IMR-90 (cell line): ENCODE results near the gene CEP126. TPM values are rescaled to one million over a fixed set of nuclear protein-coding genes. Genes with fewer than 3 reads are reported as not detected.

Source experiments
- ATAC-seq: fragments of 200-7000 bp; cut with Tn5 transposase; 2 replicates; pipeline ENCODE4 v1.9.1; 2020; ENCODE audit warnings: low read depth, mild to moderate bottlenecking, moderate library complexity
- BruUV-seq: library from RNA; stranded (reverse); fragments of 400-500 nt; replicated peaks from 2 replicates; lab custom pipeline; 2021; lab: Mats Ljungman, UMichigan
- CTCF ChIA-PET: fragments of 300-600 bp; formaldehyde crosslinking; extraction: SDS; loops from one replicate; lab custom pipeline; 2021; ENCODE audit warnings: antibody characterized with exemption; lab: Yijun Ruan, JAX
- POLR2A ChIA-PET: fragments of 300-600 bp; sonication (Branson Sonifier 250); formaldehyde crosslinking; loops from one replicate; lab custom pipeline; 2022; ENCODE audit warnings: antibody characterized with exemption; ENCODE audit not compliant: unreplicated experiment; lab: Charles Lee
- DNase-seq: peaks from one replicate; pipeline ENCODE4 v3.0.0; 2013
- H2AFZ ChIP-seq: replicated peaks from 2 replicates; pipeline ENCODE3; 2013; ENCODE audit warnings: low read length, mild to moderate bottlenecking; ENCODE audit not compliant: poor library complexity
- H2AK5ac ChIP-seq: 2 replicates; pipeline ENCODE4 v1.6.1; 2013; ENCODE audit warnings: low read depth, low read length, inconsistent platforms
- H2AK9ac ChIP-seq: replicated peaks from 2 replicates; pipeline ENCODE3; 2013; ENCODE audit warnings: mild to moderate bottlenecking, low read depth, low read length, moderate library complexity; ENCODE audit not compliant: poor library complexity
- H2BK120ac ChIP-seq: 2 replicates; pipeline ENCODE4 v1.6.1; 2013; ENCODE audit warnings: low read depth, low read length, inconsistent platforms
- H2BK15ac ChIP-seq: 3 replicates; pipeline ENCODE4 v1.6.1; 2013; ENCODE audit warnings: low read depth, low read length, inconsistent platforms
- H2BK20ac ChIP-seq: 2 replicates; pipeline ENCODE4 v1.6.1; 2013; ENCODE audit warnings: low read depth, mild to moderate bottlenecking, inconsistent platforms, low read length, moderate library complexity
- H2BK5ac ChIP-seq: 2 replicates; pipeline ENCODE4 v1.6.1; 2013; ENCODE audit warnings: mild to moderate bottlenecking, low read depth, low read length, inconsistent platforms; ENCODE audit not compliant: poor library complexity, severe bottlenecking
- H3K14ac ChIP-seq: replicated peaks from 2 replicates; pipeline ENCODE4 v1.6.1; 2013; ENCODE audit warnings: low read depth, low read length, inconsistent platforms
- H3K18ac ChIP-seq: 2 replicates; pipeline ENCODE4 v1.6.1; 2013; ENCODE audit warnings: low read depth, low read length, control low read depth
- H3K23ac ChIP-seq: 2 replicates; pipeline ENCODE4 v1.6.1; 2013; ENCODE audit warnings: low read depth, low read length, inconsistent platforms
- H3K27ac ChIP-seq: 2 replicates; pipeline ENCODE4 v1.5.1; 2013; ENCODE audit warnings: mild to moderate bottlenecking, control low read depth, low read length; ENCODE audit not compliant: insufficient read depth
- H3K27me3 ChIP-seq: 2 replicates; pipeline ENCODE4 v1.6.1; 2013; ENCODE audit warnings: low read length; ENCODE audit not compliant: control insufficient read depth, insufficient read depth
- H3K36me3 ChIP-seq: 2 replicates; pipeline ENCODE4 v1.6.1; 2013; ENCODE audit warnings: low read length, mixed read lengths; ENCODE audit not compliant: control insufficient read depth, insufficient read depth
- H3K4ac ChIP-seq: 2 replicates; pipeline ENCODE4 v1.6.1; 2013; ENCODE audit warnings: low read depth, low read length, inconsistent platforms
- H3K4me1 ChIP-seq: 2 replicates; pipeline ENCODE4 v1.6.1; 2013; ENCODE audit warnings: low read length, mixed read lengths; ENCODE audit not compliant: control insufficient read depth, insufficient read depth
- H3K4me2 ChIP-seq: 2 replicates; pipeline ENCODE4 v1.6.1; 2013; ENCODE audit warnings: low read depth, mild to moderate bottlenecking, control low read depth, low read length, moderate library complexity
- H3K4me3 ChIP-seq: 2 replicates; pipeline ENCODE4 v1.5.1; 2013; ENCODE audit warnings: low read depth, mild to moderate bottlenecking, control low read depth, low read length, moderate library complexity; ENCODE audit not compliant: insufficient read depth
- H3K56ac ChIP-seq: 2 replicates; pipeline ENCODE4 v1.6.1; 2013; ENCODE audit warnings: low read length, inconsistent platforms; ENCODE audit not compliant: insufficient read depth; ENCODE audit errors: extremely low read depth
- H3K79me1 ChIP-seq, 2 experiments: 2 replicates each; pipeline ENCODE4 v1.6.1; 2013; ENCODE audit warnings: low read length in 2 of 2, inconsistent platforms in 1 of 2, low read depth in 1 of 2
- H3K9ac ChIP-seq: 2 replicates; pipeline ENCODE4 v1.6.1; 2013; ENCODE audit warnings: low read depth, low read length, control low read depth
- H3K9me1 ChIP-seq: 2 replicates; pipeline ENCODE4 v1.6.1; 2013; ENCODE audit warnings: low read length, inconsistent platforms; ENCODE audit not compliant: insufficient read depth
- H3K9me3 ChIP-seq: 2 replicates; pipeline ENCODE4 v1.6.1; 2013; ENCODE audit warnings: low read length; ENCODE audit not compliant: control insufficient read depth, insufficient read depth
- H4K20me1 ChIP-seq: 2 replicates; pipeline ENCODE4 v1.6.1; 2013; ENCODE audit warnings: low read length, inconsistent platforms; ENCODE audit not compliant: insufficient read depth
- H4K5ac ChIP-seq: 2 replicates; pipeline ENCODE4 v1.6.1; 2013; ENCODE audit warnings: mild to moderate bottlenecking, low read depth, low read length, control low read depth
- H4K8ac ChIP-seq, 2 experiments: 2 replicates each; pipeline ENCODE4 v1.6.1; 2013; ENCODE audit warnings: low read depth in 2 of 2, low read length in 2 of 2, control low read depth in 1 of 2, inconsistent platforms in 1 of 2
- H4K91ac ChIP-seq: 2 replicates; pipeline ENCODE4 v1.6.1; 2013; ENCODE audit warnings: low read depth, low read length, inconsistent platforms; ENCODE audit not compliant: insufficient read depth
- BHLHE40 ChIP-seq: fragments of 150-350 bp; IDR thresholded peaks from 2 replicates; pipeline ENCODE4 v1.6.1; 2016; ENCODE audit warnings: mild to moderate bottlenecking, low read depth, low read length
- RAD21 ChIP-seq: IDR thresholded peaks from 2 replicates; pipeline ENCODE4 v1.6.1; 2012; ENCODE audit warnings: low read length, improper control_type of control experiment
- SMC3 ChIP-seq: fragments of 150-350 bp; IDR thresholded peaks from 2 replicates; pipeline ENCODE4 v1.6.1; 2016; ENCODE audit warnings: low read depth, mild to moderate bottlenecking, antibody characterized with exemption, low read length, moderate library complexity
- WGBS, 2 experiments: methylation state at CpG; one replicate each; pipeline versions ENCODE4 v1.1.5 to v1.1.7; 2013; ENCODE audit warnings: missing lambda C conversion rate in 2 of 2; ENCODE audit not compliant: insufficient read length in 1 of 2; ENCODE audit errors: extremely low coverage in 2 of 2; 5-methylcytosine and 5-hydroxymethylcytosine counted together
- dilution Hi-C: fragments of 300-500 bp; cut with HindIII; formaldehyde crosslinking; loops from one replicate; pipeline ENCODE4 v1.14.3; 2018; ENCODE audit warnings: low sequenced_read_pairs; ENCODE audit not compliant: unreplicated experiment
- in situ Hi-C: fragments of 300-500 bp; cut with MboI; formaldehyde crosslinking; loops from 3 replicates; pipeline ENCODE4 v1.14.3; 2019; ENCODE audit warnings: low sequenced_read_pairs, inconsistent platforms, mixed read lengths
- intact Hi-C: fragments of 100-400 bp; cut with micrococcal nuclease; formaldehyde crosslinking; loops from 2 replicates; pipeline ENCODE4 v1.10.0; 2022
- polyA plus RNA-seq, 3 experiments: library from polyadenylated mRNA; depleted of rRNA; stranded (reverse); fragments of >200 nt; gene quantifications; 2 replicates each; pipeline ENCODE4 v1.2.3, GENCODE V29; 2012; ENCODE audit warnings: low replicate concordance in 1 of 3
- total RNA-seq: library from RNA; depleted of rRNA; stranded (reverse); fragments of >200 nt; gene quantifications from 2 replicates; pipeline ENCODE4 v1.2.3, GENCODE V29; 2012
- TF ChIP-seq, protein P1 (sequence below): fragments of 150-350 bp; IDR thresholded peaks from 2 replicates; pipeline ENCODE4 v1.6.1; 2017; ENCODE audit warnings: mild to moderate bottlenecking, antibody characterized with exemption, low read length, low read depth
- TF ChIP-seq, protein P2 (sequence below): conservative IDR thresholded peaks from 2 replicates; pipeline ENCODE4 v1.5.1; 2012; ENCODE audit warnings: mild to moderate bottlenecking, low read depth, low read length, improper control_type of control experiment

Gene CEP126
- total and polyA plus RNA-seq, 2 of the 4 experiments (the other 2 are of a cell fraction) = 0.72 to 1.4 TPM

DNA sequence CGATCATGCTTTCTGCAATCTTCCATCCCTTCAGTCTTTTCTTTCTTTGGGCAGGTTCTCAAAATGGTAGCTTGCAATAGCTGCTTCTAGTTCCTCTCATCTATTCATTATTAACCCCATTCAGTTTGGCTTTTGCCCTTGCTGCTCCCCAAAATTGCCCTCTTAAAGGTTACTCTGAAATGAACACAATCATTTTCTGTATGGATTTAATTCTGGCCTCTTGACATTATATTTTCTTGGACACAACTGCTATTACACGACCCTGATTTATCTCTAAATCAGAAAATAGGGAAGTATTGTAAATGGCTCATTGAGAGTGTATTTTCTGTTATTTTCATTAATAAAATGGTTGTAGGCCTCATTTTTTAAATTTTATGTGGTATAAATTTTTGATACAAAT lies 1.6 kb downstream of the CEP126 start, which contains the start of gene ANGPTL5:
TSS of gene ANGPTL5 (minus strand) at position 101 of the 400 bp plus-strand sequence. CDS start 8,613 bp downstream, outside the sequence.
- BruUV-seq = no TSS peak
- POLR2A ChIA-PET = no interaction called here

More for the DNA sequence above, 1.6 kb downstream of the CEP126 start, which contains the start of gene ANGPTL5:
- WGBS, 2 experiments = no CpG with 5 or more reads among the region's 2 CpGs
- peak within 1 kb of the TSS; percentile 68 to 75; a peak in 3 of 4 replicates for H4K8ac ChIP-seq
- peak within 1 kb of the TSS; percentile 98 for H2AFZ ChIP-seq
- peak within 1 kb of the TSS; percentile 93; the same call in 1 of the 2 replicates for H4K5ac ChIP-seq
- no peak within 1 kb of the TSS for H2BK20ac ChIP-seq
- peak within 1 kb of the TSS; percentile 53; the same call in 1 of the 2 replicates for H2BK120ac ChIP-seq
- intact Hi-C loops (loop anchor here (5.0 kb wide), 1 partner anchor 91 kb away; no protein-coding TSS in a partner anchor), in situ Hi-C loops (no loop called here), dilution Hi-C loops (no loop called here)
- peak within 1 kb of the TSS; percentile 41; the same call in 1 of the 2 replicates for H4K91ac ChIP-seq
- peak within 1 kb of the TSS; percentile 55; the same call in 1 of the 2 replicates for H3K56ac ChIP-seq
- no peaks in the 10 kb centered on the region for H3K9me3 ChIP-seq
- peak within 1 kb of the TSS; percentile 77 for H3K27ac ChIP-seq
- H4K20me1 ChIP-seq = no peaks in the 10 kb centered on the region
- DNase-seq (no peak), ATAC-seq (no peak)
- peak within 1 kb of the TSS; percentile 71 for H3K9ac ChIP-seq
- peaks cover 0 to 5% of the 10 kb centered on the region in 2 experiments; a peak in 1 of 4 replicates for H3K79me1 ChIP-seq
- peak within 1 kb of the TSS; percentile 99 for H3K4me2 ChIP-seq
- peak within 1 kb of the TSS; percentile 40; the same call in 1 of the 2 replicates for H3K23ac ChIP-seq
- peak within 1 kb of the TSS; percentile 84 for H3K14ac ChIP-seq
- H3K36me3 ChIP-seq = no peaks in the 10 kb centered on the region
- peak within 1 kb of the TSS; percentile 97 for H3K4me3 ChIP-seq
- CTCF ChIA-PET = interaction anchor here (1.1 kb wide), 1 partner anchor 51 kb away, joined by 3 read pairs; no protein-coding TSS in a partner anchor
- H2AK5ac ChIP-seq = no peak within 1 kb of the TSS
- H2BK15ac ChIP-seq = no peak within 1 kb of the TSS; the same call in 2 of the 3 replicates
- peak within 1 kb of the TSS; percentile 94 for H3K18ac ChIP-seq
- no peak within 1 kb of the TSS for H2AK9ac ChIP-seq
- no peaks in the 10 kb centered on the region for H3K27me3 ChIP-seq
- H3K4ac ChIP-seq = peak within 1 kb of the TSS; percentile 59
- H3K4me1 ChIP-seq = peaks cover 8% of the 10 kb centered on the region
- peak within 1 kb of the TSS; percentile 78 for H2BK5ac ChIP-seq
- TF ChIP-seq BHLHE40 (no peak), RAD21 (no peak), SMC3 (no peak)
- TF ChIP-seq, protein P1, sequence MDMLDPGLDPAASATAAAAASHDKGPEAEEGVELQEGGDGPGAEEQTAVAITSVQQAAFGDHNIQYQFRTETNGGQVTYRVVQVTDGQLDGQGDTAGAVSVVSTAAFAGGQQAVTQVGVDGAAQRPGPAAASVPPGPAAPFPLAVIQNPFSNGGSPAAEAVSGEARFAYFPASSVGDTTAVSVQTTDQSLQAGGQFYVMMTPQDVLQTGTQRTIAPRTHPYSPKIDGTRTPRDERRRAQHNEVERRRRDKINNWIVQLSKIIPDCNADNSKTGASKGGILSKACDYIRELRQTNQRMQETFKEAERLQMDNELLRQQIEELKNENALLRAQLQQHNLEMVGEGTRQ = no peak
- TF ChIP-seq, protein P2, sequence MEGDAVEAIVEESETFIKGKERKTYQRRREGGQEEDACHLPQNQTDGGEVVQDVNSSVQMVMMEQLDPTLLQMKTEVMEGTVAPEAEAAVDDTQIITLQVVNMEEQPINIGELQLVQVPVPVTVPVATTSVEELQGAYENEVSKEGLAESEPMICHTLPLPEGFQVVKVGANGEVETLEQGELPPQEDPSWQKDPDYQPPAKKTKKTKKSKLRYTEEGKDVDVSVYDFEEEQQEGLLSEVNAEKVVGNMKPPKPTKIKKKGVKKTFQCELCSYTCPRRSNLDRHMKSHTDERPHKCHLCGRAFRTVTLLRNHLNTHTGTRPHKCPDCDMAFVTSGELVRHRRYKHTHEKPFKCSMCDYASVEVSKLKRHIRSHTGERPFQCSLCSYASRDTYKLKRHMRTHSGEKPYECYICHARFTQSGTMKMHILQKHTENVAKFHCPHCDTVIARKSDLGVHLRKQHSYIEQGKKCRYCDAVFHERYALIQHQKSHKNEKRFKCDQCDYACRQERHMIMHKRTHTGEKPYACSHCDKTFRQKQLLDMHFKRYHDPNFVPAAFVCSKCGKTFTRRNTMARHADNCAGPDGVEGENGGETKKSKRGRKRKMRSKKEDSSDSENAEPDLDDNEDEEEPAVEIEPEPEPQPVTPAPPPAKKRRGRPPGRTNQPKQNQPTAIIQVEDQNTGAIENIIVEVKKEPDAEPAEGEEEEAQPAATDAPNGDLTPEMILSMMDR = no peak
- H3K9me1 ChIP-seq = peaks cover 2% of the 10 kb centered on the region; the same call in 1 of the 2 replicates
